Vagina (tissue), 2 donors: ENCODE results near the gene UNC119. TPM values are rescaled to one million over a fixed set of nuclear protein-coding genes. Genes with fewer than 3 reads are reported as not detected.

ENCODE experiments used
- DNase-seq, 2 donors: peaks; one replicate each; pipeline ENCODE4 v3.0.0-alpha.2; 2017; ENCODE audit errors: extremely low spot score in 2 of 2
- H3K27ac ChIP-seq: fragments of 200-600 bp; sonication (generic); one replicate; pipeline ENCODE4 v1.5.1; 2019
- H3K27me3 ChIP-seq: fragments of 200-600 bp; sonication (generic); one replicate; pipeline ENCODE4 v1.5.1; 2019
- H3K36me3 ChIP-seq, 2 donors: fragments of 200-600 bp; sonication (generic); one replicate each; pipeline ENCODE4 v1.5.1; 2017 to 2019
- H3K4me1 ChIP-seq: fragments of 200-600 bp; sonication (generic); one replicate; pipeline ENCODE4 v1.5.1; 2019
- H3K4me3 ChIP-seq, 2 donors: fragments of 200-600 bp; sonication (generic); 1 replicate in 1 of 2; 2 replicates in 1 of 2; pipeline ENCODE4 v1.5.1; 2016 to 2019
- H3K9me3 ChIP-seq: fragments of 200-600 bp; sonication (generic); one replicate; pipeline ENCODE4 v1.5.1; 2019
- CTCF ChIP-seq, 3 experiments: fragments of 450-650 bp in 2 of 3; fragments of 200-600 bp in 1 of 3; sonication (generic) in 1 of 3; IDR thresholded peaks; one replicate each; pipeline ENCODE4 v1.5.1; 2017 to 2019; ENCODE audit warnings: antibody characterized with exemption in 3 of 3, mild to moderate bottlenecking in 2 of 3, moderate library complexity in 2 of 3
- POLR2A ChIP-seq, 2 donors: fragments of 450-650 bp; IDR thresholded peaks; one replicate each; pipeline ENCODE4 v1.6.1; 2017; ENCODE audit warnings: antibody characterized with exemption in 2 of 2, mild to moderate bottlenecking in 2 of 2, moderate library complexity in 2 of 2
- POLR2AphosphoS5 ChIP-seq, 2 donors: sonication (generic); formaldehyde crosslinking; IDR thresholded peaks; one replicate each; pipeline ENCODE4 v1.9.0; 2017; ENCODE audit warnings: antibody characterized with exemption in 2 of 2, mild to moderate bottlenecking in 2 of 2, low read depth in 1 of 2; ENCODE audit not compliant: insufficient read depth in 1 of 2
- intact Hi-C: fragments of 100-400 bp; cut with DNase I; formaldehyde crosslinking; loops from one replicate; pipeline ENCODE4 v1.15.1; 2023
- total RNA-seq: library from RNA; depleted of rRNA; stranded (reverse); fragments of >200 nt; gene quantifications from one replicate; pipeline ENCODE4 v1.2.3, GENCODE V29; 2016

The UNC119 gene
- total RNA-seq: 38.1 TPM

DNA sequence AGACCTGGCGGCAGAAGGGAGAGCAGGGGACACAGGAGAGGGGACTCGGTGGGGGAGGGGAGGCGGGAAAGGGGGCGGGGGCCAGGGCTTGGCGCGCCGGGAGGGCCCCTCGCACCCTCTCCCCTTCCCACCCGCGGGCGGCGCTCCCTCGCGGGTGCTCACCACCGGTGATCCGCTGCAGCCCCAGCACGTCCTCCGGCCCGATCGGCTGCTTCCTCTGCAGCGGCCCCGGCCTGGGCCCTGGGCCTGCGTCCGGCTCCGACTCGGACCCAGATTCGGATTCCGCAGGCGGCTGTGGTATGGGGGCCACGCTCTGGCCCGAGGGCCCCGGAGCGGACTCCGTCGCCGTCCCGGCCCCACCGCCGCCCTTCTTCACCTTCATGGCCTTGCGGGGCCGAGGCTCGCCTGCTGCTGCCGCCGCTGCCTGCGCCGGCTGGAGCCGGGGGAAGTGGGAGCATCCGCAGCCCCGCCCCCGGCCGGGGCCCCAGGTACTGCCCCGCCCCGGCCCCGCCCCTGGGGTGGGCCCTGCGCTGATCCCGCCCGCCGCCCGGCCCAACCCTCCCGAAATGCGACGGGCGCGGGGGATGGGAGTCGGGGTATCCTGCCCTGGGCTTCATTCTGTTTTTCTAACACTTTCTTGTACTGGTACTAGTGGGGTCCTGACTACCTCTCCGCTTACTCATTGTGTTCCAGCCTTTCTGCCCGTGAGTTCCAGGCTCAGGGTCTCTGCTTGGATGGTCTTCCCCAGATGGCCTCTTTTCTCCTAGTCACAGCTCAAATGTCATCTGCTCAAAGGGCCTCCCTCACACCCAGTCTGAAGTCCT is at the start of gene UNC119:
TSS of gene UNC119 (minus strand) at position 449 of the 824 bp plus-strand sequence. CDS start at position 382, 67 bp downstream.
- peaks cover 13% of the 10 kb centered on the region for H3K4me1 ChIP-seq
- DNase-seq: no peak
- intact Hi-C loops: no loop called here

GRCh38 chr17:28599311-28600184 is 47.1 kb upstream of the UNC119 start:
- peak overlapping the region; percentile 96 for H3K27ac ChIP-seq
- intact Hi-C loops: no loop called here
- H3K36me3 ChIP-seq: no peaks in the 10 kb centered on the region
- TF ChIP-seq POLR2A (IDR thresholded peaks at IDR 0.05) (no peak), CTCF (IDR thresholded peaks at IDR 0.05) (no peak), POLR2AphosphoS5 (IDR thresholded peaks at IDR 0.05; ENCODE audit: insufficient read depth in 1 of 2, low read depth in 1 of 2) (peak; percentile 33 to 88)
- no peaks in the 10 kb centered on the region for H3K9me3 ChIP-seq
- no peaks in the 10 kb centered on the region for H3K27me3 ChIP-seq
- peak in 1 of 2 donors; percentile 90 for DNase-seq
- H3K4me1 ChIP-seq: peaks cover 22% of the 10 kb centered on the region
- peak overlapping the region; percentile 57 to 67 for H3K4me3 ChIP-seq

More for the DNA sequence above, at the start of gene UNC119:
- Histone ChIP-seq H3K27me3 (no peaks in the 10 kb centered on the region), H3K9me3 (no peaks in the 10 kb centered on the region), H3K27ac (peak within 1 kb of the TSS; percentile 52), H3K4me3 (peak within 1 kb of the TSS; percentile 73 to 78), H3K36me3 (peaks cover 0 to 32% of the 10 kb centered on the region in 2 donors)
- TF ChIP-seq POLR2A (IDR thresholded peaks at IDR 0.05): peak in 1 of 2 donors; percentile 55
- peak in 1 of 2 donors; percentile 79 for TF ChIP-seq POLR2AphosphoS5 (IDR thresholded peaks at IDR 0.05; ENCODE audit: insufficient read depth in 1 of 2, low read depth in 1 of 2)
- no peak for TF ChIP-seq CTCF (IDR thresholded peaks at IDR 0.05)

DNA sequence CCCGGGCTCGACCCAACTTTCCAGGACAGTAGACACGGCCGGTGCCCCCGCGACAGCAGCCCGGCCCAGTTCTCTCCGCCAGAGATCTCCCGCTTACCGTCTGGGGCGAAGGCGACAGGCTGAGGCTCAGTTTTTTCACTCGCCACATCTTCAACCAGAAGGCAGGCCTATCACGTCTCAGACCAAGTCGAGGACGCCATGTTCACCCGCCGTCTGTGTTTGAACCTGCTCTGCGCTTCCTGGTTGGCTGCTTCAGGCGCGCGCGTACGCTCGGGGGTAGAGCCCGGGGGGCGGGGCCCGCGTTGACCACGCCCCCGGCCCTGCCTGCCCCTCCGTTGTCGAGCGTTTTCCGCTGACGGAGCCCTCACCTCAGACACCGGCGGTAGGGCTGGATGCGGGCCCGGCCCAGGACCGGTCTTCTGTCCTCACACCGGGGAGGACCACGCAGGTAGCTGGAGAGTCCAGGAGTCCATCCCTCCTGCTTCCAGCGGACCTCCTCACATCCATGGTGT is 46.4 kb upstream of the UNC119 start, which contains the start of gene SPAG5:
TSS of gene SPAG5 (minus strand) at position 227 of the 512 bp plus-strand sequence. CDS start at position 148, 79 bp downstream.
- peak in 1 of 2 donors; percentile 95 for DNase-seq
- H3K27ac ChIP-seq: peak within 1 kb of the TSS; percentile 96
- H3K27me3 ChIP-seq: no peaks in the 10 kb centered on the region
- H3K4me1 ChIP-seq: peaks cover 22% of the 10 kb centered on the region
- H3K9me3 ChIP-seq: no peaks in the 10 kb centered on the region
- intact Hi-C loops: no loop called here
- H3K36me3 ChIP-seq: no peaks in the 10 kb centered on the region
- peak within 1 kb of the TSS; percentile 57 to 67 for H3K4me3 ChIP-seq
- TF ChIP-seq POLR2A (IDR thresholded peaks at IDR 0.05) (peak; percentile 16 to 93), POLR2AphosphoS5 (IDR thresholded peaks at IDR 0.05; ENCODE audit: insufficient read depth in 1 of 2, low read depth in 1 of 2) (peak; percentile 67 to 99), CTCF (IDR thresholded peaks at IDR 0.05) (peak in 1 of 3 experiments; percentile 14)

DNA sequence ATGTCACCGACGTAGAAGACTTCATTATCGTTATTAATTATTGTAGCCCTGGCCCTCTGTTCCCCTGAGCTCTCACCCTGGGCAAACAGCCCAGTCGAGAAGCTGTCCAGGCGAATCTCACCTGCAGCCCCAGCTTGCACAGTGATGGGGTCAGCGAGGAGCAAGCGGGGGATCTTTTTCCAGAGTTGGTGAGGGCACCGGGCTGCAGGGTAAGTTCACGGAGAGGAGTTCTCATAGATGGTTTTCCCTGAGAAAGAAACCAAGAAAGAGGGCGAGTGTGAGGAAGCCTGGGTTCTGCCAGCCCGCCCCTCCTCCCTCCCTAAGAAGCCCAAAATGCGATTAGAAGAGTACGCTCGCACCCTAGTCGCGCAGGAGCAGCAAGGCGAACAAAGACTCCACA is 46.0 kb upstream of the UNC119 start:
- Histone ChIP-seq H3K4me1 (peaks cover 22% of the 10 kb centered on the region), H3K36me3 (no peaks in the 10 kb centered on the region), H3K27me3 (no peaks in the 10 kb centered on the region), H3K27ac (peak overlapping the region; percentile 96), H3K4me3 (peak overlapping the region; percentile 57 to 67), H3K9me3 (no peaks in the 10 kb centered on the region)
- no peak for DNase-seq
- intact Hi-C loops: no loop called here
- TF ChIP-seq POLR2AphosphoS5 (IDR thresholded peaks at IDR 0.05; ENCODE audit: insufficient read depth in 1 of 2, low read depth in 1 of 2) (no peak), POLR2A (IDR thresholded peaks at IDR 0.05) (no peak), CTCF (IDR thresholded peaks at IDR 0.05) (no peak)
